Measurements from ENCODE around the gene WNT5A.

Gene WNT5A

GRCh38 chr3:55518451-55518850 lies 31.3 kb upstream of the WNT5A start:
- Histone ChIP-seq H3K4me3 (ENCODE audit: low read length in 2 of 2) (no peak overlapping the region), H4K91ac (ENCODE audit: low read depth, low read length, poor library complexity) (no peak overlapping the region), H3K27ac (replicated peaks; ENCODE audit: low read length) (no peak overlapping the region), H3K4ac (ENCODE audit: low read length) (no peak overlapping the region), H2AFZ (ENCODE audit: low read length) (no peak overlapping the region), H3K9ac (ENCODE audit: low read depth, low read length, poor library complexity) (no peak overlapping the region), H2BK15ac (ENCODE audit: low read length) (no peak overlapping the region), H3K23ac (ENCODE audit: low read depth, low read length, poor library complexity) (no peak overlapping the region), H3K18ac (ENCODE audit: low read length) (no peak overlapping the region), H2BK12ac (ENCODE audit: low read length) (no peak overlapping the region), H3K36me3 (replicated peaks in 1 of 2; ENCODE audit: control insufficient read depth in 2 of 2, insufficient read depth in 2 of 2, low read length in 2 of 2) (no peaks in the 10 kb centered on the region), H3K14ac (ENCODE audit: low read length) (no peak overlapping the region), H3K4me1 (ENCODE audit: control insufficient read depth in 2 of 2, insufficient read depth in 1 of 2, low read depth in 1 of 2, low read length in 2 of 2) (peaks cover 16 to 27% of the 10 kb centered on the region in 2 donors), H3K4me2 (ENCODE audit: insufficient read depth, low read length, poor library complexity, severe bottlenecking) (no peak overlapping the region), H2AK5ac (ENCODE audit: low read depth, low read length) (no peak overlapping the region), H2BK120ac (ENCODE audit: low read depth, low read length) (no peak overlapping the region), H3K27me3 (ENCODE audit: control insufficient read depth in 3 of 3, insufficient read depth in 3 of 3, low read depth in 1 of 3, low read length in 3 of 3) (no peaks in the 10 kb centered on the region), H3K9me3 (replicated peaks in 1 of 2; ENCODE audit: control insufficient read depth in 2 of 2, insufficient read depth in 1 of 2, low read depth in 1 of 2, low read length in 2 of 2) (no peaks in the 10 kb centered on the region), H2BK5ac (ENCODE audit: low read length) (no peak overlapping the region), H3K79me1 (ENCODE audit: low read depth, low read length) (no peaks in the 10 kb centered on the region), H4K8ac (ENCODE audit: low read depth, low read length) (no peak overlapping the region)
- no CpG with 5 or more reads among the region's 6 CpGs for WGBS, 2 donors (ENCODE audit: extremely low coverage in 2 of 2, insufficient read length in 2 of 2, insufficient replicate concordance in 1 of 2)
- no peak for DNase-seq (ENCODE audit: low spot score)

GRCh38 chr3:55516392-55517030 lies 29.4 kb upstream of the WNT5A start:
- Histone ChIP-seq H2AFZ (ENCODE audit: low read length) (no peak overlapping the region), H3K14ac (ENCODE audit: low read length) (no peak overlapping the region), H3K79me1 (ENCODE audit: low read depth, low read length) (no peaks in the 10 kb centered on the region), H4K8ac (ENCODE audit: low read depth, low read length) (no peak overlapping the region), H3K4ac (ENCODE audit: low read length) (no peak overlapping the region), H3K4me2 (ENCODE audit: insufficient read depth, low read length, poor library complexity, severe bottlenecking) (no peak overlapping the region), H3K4me3 (ENCODE audit: low read length in 2 of 2) (no peak overlapping the region), H3K36me3 (replicated peaks in 1 of 2; ENCODE audit: control insufficient read depth in 2 of 2, insufficient read depth in 2 of 2, low read length in 2 of 2) (no peaks in the 10 kb centered on the region), H3K9ac (ENCODE audit: low read depth, low read length, poor library complexity) (no peak overlapping the region), H2BK5ac (ENCODE audit: low read length) (no peak overlapping the region), H4K91ac (ENCODE audit: low read depth, low read length, poor library complexity) (no peak overlapping the region), H3K23ac (ENCODE audit: low read depth, low read length, poor library complexity) (no peak overlapping the region), H3K4me1 (ENCODE audit: control insufficient read depth in 2 of 2, insufficient read depth in 1 of 2, low read depth in 1 of 2, low read length in 2 of 2) (peaks cover 18 to 34% of the 10 kb centered on the region in 2 donors), H3K27ac (replicated peaks; ENCODE audit: low read length) (no peak overlapping the region), H3K18ac (ENCODE audit: low read length) (no peak overlapping the region), H2BK15ac (ENCODE audit: low read length) (no peak overlapping the region), H3K9me3 (replicated peaks in 1 of 2; ENCODE audit: control insufficient read depth in 2 of 2, insufficient read depth in 1 of 2, low read depth in 1 of 2, low read length in 2 of 2) (no peaks in the 10 kb centered on the region), H2BK120ac (ENCODE audit: low read depth, low read length) (no peak overlapping the region), H3K27me3 (ENCODE audit: control insufficient read depth in 3 of 3, insufficient read depth in 3 of 3, low read depth in 1 of 3, low read length in 3 of 3) (no peaks in the 10 kb centered on the region), H2BK12ac (ENCODE audit: low read length) (no peak overlapping the region), H2AK5ac (ENCODE audit: low read depth, low read length) (no peak overlapping the region)
- WGBS, 2 donors (ENCODE audit: extremely low coverage in 2 of 2, insufficient read length in 2 of 2, insufficient replicate concordance in 1 of 2), result no CpG with 5 or more reads among the region's 10 CpGs
- DNase-seq (ENCODE audit: low spot score), result no peak

GRCh38 chr3:55515550-55516246 lies 28.6 kb upstream of the WNT5A start:
- Histone ChIP-seq H3K4me1 (ENCODE audit: control insufficient read depth in 2 of 2, insufficient read depth in 1 of 2, low read depth in 1 of 2, low read length in 2 of 2) (peaks cover 12 to 26% of the 10 kb centered on the region in 2 donors), H2AFZ (ENCODE audit: low read length) (no peak overlapping the region), H4K91ac (ENCODE audit: low read depth, low read length, poor library complexity) (no peak overlapping the region), H2BK12ac (ENCODE audit: low read length) (no peak overlapping the region), H2AK5ac (ENCODE audit: low read depth, low read length) (no peak overlapping the region), H3K4me3 (ENCODE audit: low read length in 2 of 2) (no peak overlapping the region), H3K18ac (ENCODE audit: low read length) (no peak overlapping the region), H3K4me2 (ENCODE audit: insufficient read depth, low read length, poor library complexity, severe bottlenecking) (no peak overlapping the region), H3K14ac (ENCODE audit: low read length) (no peak overlapping the region), H3K9ac (ENCODE audit: low read depth, low read length, poor library complexity) (no peak overlapping the region), H3K27ac (replicated peaks; ENCODE audit: low read length) (no peak overlapping the region), H3K9me3 (replicated peaks in 1 of 2; ENCODE audit: control insufficient read depth in 2 of 2, insufficient read depth in 1 of 2, low read depth in 1 of 2, low read length in 2 of 2) (no peaks in the 10 kb centered on the region), H3K23ac (ENCODE audit: low read depth, low read length, poor library complexity) (no peak overlapping the region), H4K8ac (ENCODE audit: low read depth, low read length) (no peak overlapping the region), H3K36me3 (replicated peaks in 1 of 2; ENCODE audit: control insufficient read depth in 2 of 2, insufficient read depth in 2 of 2, low read length in 2 of 2) (no peaks in the 10 kb centered on the region), H2BK15ac (ENCODE audit: low read length) (no peak overlapping the region), H3K27me3 (ENCODE audit: control insufficient read depth in 3 of 3, insufficient read depth in 3 of 3, low read depth in 1 of 3, low read length in 3 of 3) (no peaks in the 10 kb centered on the region), H2BK5ac (ENCODE audit: low read length) (no peak overlapping the region), H2BK120ac (ENCODE audit: low read depth, low read length) (no peak overlapping the region), H3K4ac (ENCODE audit: low read length) (no peak overlapping the region), H3K79me1 (ENCODE audit: low read depth, low read length) (no peaks in the 10 kb centered on the region)
- DNase-seq (ENCODE audit: low spot score), result no peak
- WGBS, 2 donors (ENCODE audit: extremely low coverage in 2 of 2, insufficient read length in 2 of 2, insufficient replicate concordance in 1 of 2), result no CpG with 5 or more reads among the region's 14 CpGs

- no peak overlapping the region for H3K9ac ChIP-seq (ENCODE audit: low read depth, low read length, poor library complexity)
- H2AK5ac ChIP-seq (ENCODE audit: low read depth, low read length), result no peak overlapping the region
- no peak for DNase-seq (ENCODE audit: low spot score)
- H2AFZ ChIP-seq (ENCODE audit: low read length), result no peak overlapping the region
- no peaks in the 10 kb centered on the region for H3K27me3 ChIP-seq (ENCODE audit: control insufficient read depth in 3 of 3, insufficient read depth in 3 of 3, low read depth in 1 of 3, low read length in 3 of 3)
- no peak overlapping the region for H3K23ac ChIP-seq (ENCODE audit: low read depth, low read length, poor library complexity)
- no peak overlapping the region for H4K8ac ChIP-seq (ENCODE audit: low read depth, low read length)
- no peak overlapping the region for H2BK5ac ChIP-seq (ENCODE audit: low read length)
- no peaks in the 10 kb centered on the region for H3K9me3 ChIP-seq (replicated peaks in 1 of 2; ENCODE audit: control insufficient read depth in 2 of 2, insufficient read depth in 1 of 2, low read depth in 1 of 2, low read length in 2 of 2)
- WGBS, 2 donors (ENCODE audit: extremely low coverage in 2 of 2, insufficient read length in 2 of 2, insufficient replicate concordance in 1 of 2), result no CpG with 5 or more reads among the region's 3 CpGs
- no peak overlapping the region for H3K4me3 ChIP-seq (ENCODE audit: low read length in 2 of 2)
- H3K18ac ChIP-seq (ENCODE audit: low read length), result no peak overlapping the region
- no peak overlapping the region for H3K27ac ChIP-seq (replicated peaks; ENCODE audit: low read length)
- no peak overlapping the region for H4K91ac ChIP-seq (ENCODE audit: low read depth, low read length, poor library complexity)
- no peak overlapping the region for H2BK12ac ChIP-seq (ENCODE audit: low read length)
- H3K79me1 ChIP-seq (ENCODE audit: low read depth, low read length), result no peaks in the 10 kb centered on the region
- H3K4me1 ChIP-seq (ENCODE audit: control insufficient read depth in 2 of 2, insufficient read depth in 1 of 2, low read depth in 1 of 2, low read length in 2 of 2), result peaks cover 12 to 26% of the 10 kb centered on the region in 2 donors
- H3K4me2 ChIP-seq (ENCODE audit: insufficient read depth, low read length, poor library complexity, severe bottlenecking), result no peak overlapping the region
- H2BK15ac ChIP-seq (ENCODE audit: low read length), result no peak overlapping the region
- no peak overlapping the region for H3K4ac ChIP-seq (ENCODE audit: low read length)
- no peak overlapping the region for H3K14ac ChIP-seq (ENCODE audit: low read length)
- H3K36me3 ChIP-seq (replicated peaks in 1 of 2; ENCODE audit: control insufficient read depth in 2 of 2, insufficient read depth in 2 of 2, low read length in 2 of 2), result no peaks in the 10 kb centered on the region
- H2BK120ac ChIP-seq (ENCODE audit: low read depth, low read length), result no peak overlapping the region
These were observed 27.9 kb upstream of the WNT5A start for GRCh38 chr3:55514962-55515361.

Data from neuronal stem cell (in vitro differentiated cells).